Muscle of arm (tissue), 12 donors: ENCODE results near the gene MYH16. TPM values are rescaled to one million over a fixed set of nuclear protein-coding genes. Genes with fewer than 3 reads are reported as not detected.
"Not testable (repeated sequence)": the region's sequence is repeated elsewhere in the genome, so short reads cannot be mapped to it uniquely, and the experiment has no call there.

Experiments
- DNase-seq: peaks from one replicate; pipeline ENCODE4 v3.0.0-alpha.2; 2013
- polyA plus RNA-seq, 12 donors: library from polyadenylated mRNA; unstranded; fragments of 120-200 nt; gene quantifications; one replicate each; pipeline ENCODE4 v1.2.1, GENCODE V29; 2013; ENCODE audit not compliant: insufficient read length in 12 of 12

Gene MYH16
- polyA plus RNA-seq, 12 donors, result 0.12 to 0.49 (median 0.23) TPM; not detected in 3

DNA sequence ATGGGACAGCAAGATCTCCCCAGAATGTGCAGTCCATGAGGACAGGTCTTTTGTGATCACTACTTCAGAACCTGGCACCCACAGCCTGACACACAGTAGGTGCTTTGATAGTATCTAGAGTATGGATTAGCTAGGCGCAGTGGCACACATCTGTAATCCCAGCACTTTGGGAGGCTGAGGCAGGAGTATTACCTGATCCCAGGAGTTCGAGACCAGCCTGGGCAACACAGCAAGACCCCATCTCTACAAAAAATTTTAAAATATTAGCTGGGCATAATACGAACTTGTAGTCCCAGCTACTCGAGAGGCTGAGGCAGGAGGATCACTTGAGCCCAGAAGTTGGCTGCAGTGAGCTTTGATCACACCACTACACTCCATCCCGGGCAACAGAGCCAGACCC, 79.6 kb downstream of the MYH16 start:
- no peak for DNase-seq

DNA sequence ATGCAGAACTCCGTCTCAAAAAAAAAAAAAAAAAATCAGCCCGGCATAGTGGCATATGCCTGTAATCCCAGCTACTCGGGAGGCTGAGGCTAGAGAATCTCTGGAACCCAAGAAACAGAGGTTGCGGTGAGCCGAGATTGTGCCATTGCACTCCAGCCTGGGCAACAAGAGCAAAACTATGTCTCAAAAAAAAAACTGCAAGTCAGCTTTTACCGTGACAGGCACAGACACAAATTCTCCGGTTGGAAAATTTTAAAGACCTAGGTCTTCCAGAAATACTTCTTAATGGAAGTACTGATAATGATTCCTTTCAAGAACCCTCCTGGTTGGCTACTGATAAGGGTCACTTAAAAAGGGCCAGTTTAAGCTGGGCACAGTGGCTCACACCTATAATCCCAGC, 82.5 kb downstream of the MYH16 start:
- no peak for DNase-seq

- no peak for DNase-seq
Observed at GRCh38 chr7:99357701-99358490, 85.3 kb downstream of the MYH16 start.

DNA sequence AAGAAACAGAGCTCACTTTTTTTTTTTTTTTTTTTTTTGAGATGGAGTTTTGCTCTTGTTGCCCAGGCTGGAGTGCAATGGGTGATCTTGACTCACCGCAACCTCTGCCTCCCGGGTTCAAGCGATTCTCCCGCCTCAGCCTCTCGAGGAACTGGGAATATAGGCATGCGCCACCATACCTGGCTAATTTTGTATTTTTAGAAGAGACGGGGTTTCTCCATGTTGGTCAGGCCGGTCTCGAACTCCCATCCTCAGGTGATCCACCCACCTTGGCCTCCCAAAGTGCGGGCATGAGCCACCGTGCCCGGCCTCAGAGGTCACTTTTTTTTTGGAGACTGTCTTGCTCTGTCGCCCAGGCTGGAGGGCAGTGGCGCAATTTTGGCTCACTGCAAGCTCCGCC, 85.9 kb downstream of the MYH16 start:
- not testable (repeated sequence) for DNase-seq

DNA sequence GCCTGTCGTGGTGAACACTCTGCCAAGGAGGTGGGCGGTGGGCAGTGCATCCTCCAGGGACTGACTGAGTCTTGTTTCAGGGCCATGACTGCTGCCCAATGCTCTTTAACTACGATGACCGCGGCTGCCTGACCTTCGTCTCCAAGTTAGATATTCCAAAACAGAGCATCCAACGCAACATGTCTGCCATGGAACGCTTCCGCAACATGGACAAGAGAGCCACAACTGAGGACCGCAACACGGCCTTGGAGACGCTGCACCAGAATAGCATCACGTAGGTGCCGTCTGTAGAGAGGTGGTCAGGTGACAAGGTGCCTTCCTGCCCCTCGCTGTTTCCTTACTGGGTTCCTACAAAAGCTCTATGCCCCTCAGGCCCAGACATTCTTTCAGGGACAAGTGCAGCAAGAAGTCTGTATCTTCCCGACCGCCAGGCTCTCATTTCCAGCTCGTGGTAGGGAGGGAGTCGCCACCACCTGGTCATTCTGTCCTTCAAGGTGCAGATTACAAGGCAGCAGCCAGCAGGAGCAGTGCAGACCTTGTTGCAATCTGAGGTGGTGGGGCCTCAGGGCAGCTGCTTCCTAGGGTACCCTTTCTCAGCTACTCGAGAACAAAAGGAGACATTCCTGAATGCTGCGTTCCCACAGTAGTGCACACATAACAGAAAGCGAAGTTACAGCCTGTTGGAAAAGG, 87.0 kb downstream of the MYH16 start:
- DNase-seq, result no peak

Other genes with a start within 250 kb of the MYH16 start
- 10 to 100 TPM in 3 of 12 donors, 1 to 10 TPM in 8, not detected in 1; 8.0 to 14.7 (median 9.1) TPM for gene SMURF1, start 128.7 kb upstream of the MYH16 start, polyA plus RNA-seq
- gene KPNA7, start 64.7 kb upstream of the MYH16 start, polyA plus RNA-seq, result not detected
- gene ARPC1A, start 53.1 kb downstream of the MYH16 start, polyA plus RNA-seq, result 10 to 100 TPM in 11 of 12 donors, not detected in 1; 46.1 to 84.0 (median 69.8) TPM
- 10 to 100 TPM in 11 of 12 donors, not detected in 1; 26.8 to 69.4 (median 38.6) TPM for gene ARPC1B, start 101.9 kb downstream of the MYH16 start, polyA plus RNA-seq
- 100 to 1,000 TPM in 8 of 12 donors, 10 to 100 TPM in 3, not detected in 1; 89.0 to 139 (median 109) TPM for gene PDAP1, start 135.8 kb downstream of the MYH16 start, polyA plus RNA-seq
- gene BUD31, start 136.1 kb downstream of the MYH16 start, polyA plus RNA-seq, result 100 to 1,000 TPM in 2 of 12 donors, 10 to 100 TPM in 9, not detected in 1; 72.5 to 139 (median 77.8) TPM
- 1 to 10 TPM in 11 of 12 donors, not detected in 1; 2.2 to 7.4 (median 3.7) TPM for gene PTCD1, start 166.0 kb downstream of the MYH16 start, polyA plus RNA-seq
- 10 to 100 TPM in 11 of 12 donors, not detected in 1; 23.4 to 46.9 (median 31.5) TPM for gene CPSF4, start 166.1 kb downstream of the MYH16 start, polyA plus RNA-seq
- gene ATP5MF, start 193.3 kb downstream of the MYH16 start, polyA plus RNA-seq, result 100 to 1,000 TPM in 11 of 12 donors, not detected in 1; 332 to 597 (median 369) TPM
- gene ZNF789, start 200.1 kb downstream of the MYH16 start, polyA plus RNA-seq, result 10 to 100 TPM in 11 of 12 donors, not detected in 1; 15.6 to 59.2 (median 30.3) TPM
- 10 to 100 TPM in 5 of 12 donors, 1 to 10 TPM in 6, not detected in 1; 8.2 to 47.3 (median 9.8) TPM for gene ZNF394, start 227.4 kb downstream of the MYH16 start, polyA plus RNA-seq
- gene ZKSCAN5, start 231.8 kb downstream of the MYH16 start, polyA plus RNA-seq, result 10 to 100 TPM in 9 of 12 donors, 1 to 10 TPM in 2, not detected in 1; 7.0 to 12.1 (median 11.1) TPM